ENCODE measurements around the gene ZNF232. TPM values are rescaled to one million over a fixed set of nuclear protein-coding genes. Genes with fewer than 3 reads are reported as not detected.
"Not testable (repeated sequence)": the region's sequence is repeated elsewhere in the genome, so short reads cannot be mapped to it uniquely, and the experiment has no call there.

ZNF232 gene
- total RNA-seq, 1 experiment from 2014 or later: 11.3 TPM

DNA sequence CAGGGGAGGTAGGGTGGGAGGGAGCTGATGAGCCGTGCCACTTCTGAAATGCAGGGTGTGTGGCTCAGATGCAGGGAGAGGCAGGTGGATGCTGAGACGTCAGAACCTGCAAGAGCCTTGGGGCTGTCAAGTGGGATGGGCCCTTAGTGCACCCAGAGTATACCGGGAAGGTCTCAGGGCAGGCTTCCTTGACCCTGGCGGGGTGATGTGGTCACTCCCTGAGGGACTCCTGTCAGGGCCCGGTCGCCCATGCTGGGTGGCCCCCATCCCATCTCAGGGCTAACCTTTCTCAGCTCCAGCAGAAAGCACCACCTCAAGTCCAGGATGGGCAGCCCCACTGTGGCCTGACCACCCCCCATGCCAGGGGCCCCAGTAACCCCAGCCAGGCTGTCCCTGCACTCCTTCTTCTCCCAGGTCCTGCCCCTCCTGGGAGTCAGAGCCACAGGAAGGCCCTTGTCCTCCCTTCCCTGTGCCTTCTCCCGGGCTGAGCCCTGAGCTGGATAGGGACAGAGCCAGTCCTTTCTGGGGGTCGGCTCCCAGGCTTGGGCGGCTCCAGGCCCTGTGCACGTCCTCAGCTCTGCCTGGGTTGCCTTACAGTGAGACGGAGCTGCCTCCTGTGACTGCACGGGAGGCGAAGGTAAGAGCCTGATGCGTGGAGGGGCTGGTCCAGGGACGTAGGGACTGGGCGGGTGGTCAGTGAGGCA lies 20.3 kb upstream of the ZNF232 start:
- H3K36me3 ChIP-seq (ENCODE audit: insufficient read depth, low read length); H3K9ac ChIP-seq (ENCODE audit: low read length); H3K9me2 ChIP-seq (replicated peaks; ENCODE audit: insufficient read depth, low read length); H3K79me2 ChIP-seq (ENCODE audit: low read length); H3K27ac ChIP-seq (ENCODE audit: low read length); H3K27me3 ChIP-seq (ENCODE audit: low read length); H2AFZ ChIP-seq (ENCODE audit: low read length); H3K4me3 ChIP-seq (ENCODE audit: low read length); DNase-seq; H3K9me3 ChIP-seq (ENCODE audit: low read length); H3K4me1 ChIP-seq (ENCODE audit: low read length); H4K20me1 ChIP-seq (ENCODE audit: insufficient read depth, low read depth, low read length); H3K4me2 ChIP-seq (ENCODE audit: low read depth, low read length, poor library complexity, severe bottlenecking): not testable (repeated sequence)

DNA sequence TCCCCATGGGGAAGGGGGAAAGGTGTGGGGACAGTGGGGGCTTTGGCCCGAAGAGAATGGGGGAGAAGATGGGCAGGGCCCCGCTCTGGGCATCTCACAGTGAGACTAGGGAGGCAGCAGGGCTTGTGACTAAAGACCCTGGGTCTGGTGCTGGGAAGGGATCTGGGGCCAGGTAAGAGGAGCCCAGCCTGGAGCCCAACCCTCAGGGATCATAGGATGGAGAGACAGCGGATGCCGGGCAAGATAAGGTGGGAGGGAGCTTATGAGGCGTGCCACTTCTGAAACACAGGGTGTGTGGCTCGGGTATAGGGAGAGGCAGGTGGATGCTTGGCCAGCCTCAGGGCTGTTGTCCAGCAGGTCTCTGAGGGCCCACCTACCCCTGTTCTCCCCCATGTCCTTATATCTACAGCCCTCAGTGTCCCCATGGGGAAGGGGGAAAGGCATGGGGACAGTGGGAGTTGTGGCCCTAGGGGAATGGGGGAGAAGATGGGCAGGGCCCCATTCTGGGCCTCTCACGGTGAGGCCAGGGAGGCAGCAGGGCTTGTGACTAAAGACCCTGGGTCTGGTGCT lies 19.6 kb upstream of the ZNF232 start:
- no peak overlapping the region for H3K4me2 ChIP-seq (ENCODE audit: low read depth, low read length, poor library complexity, severe bottlenecking)
- no peak for DNase-seq
- no peaks in the 10 kb centered on the region for H3K79me2 ChIP-seq (ENCODE audit: low read length)
- no peaks in the 10 kb centered on the region for H3K27me3 ChIP-seq (ENCODE audit: low read length)
- H2AFZ ChIP-seq (ENCODE audit: low read length): no peak overlapping the region
- H3K4me1 ChIP-seq (ENCODE audit: low read length): peaks cover 3% of the 10 kb centered on the region
- H4K20me1 ChIP-seq (ENCODE audit: insufficient read depth, low read depth, low read length): no peaks in the 10 kb centered on the region
- no peaks in the 10 kb centered on the region for H3K9me2 ChIP-seq (replicated peaks; ENCODE audit: insufficient read depth, low read length)
- H3K9me3 ChIP-seq (ENCODE audit: low read length): no peaks in the 10 kb centered on the region
- H3K27ac ChIP-seq (ENCODE audit: low read length): no peak overlapping the region
- H3K9ac ChIP-seq (ENCODE audit: low read length): no peak overlapping the region
- H3K36me3 ChIP-seq (ENCODE audit: insufficient read depth, low read length): no peaks in the 10 kb centered on the region
- no peak overlapping the region for H3K4me3 ChIP-seq (ENCODE audit: low read length)

DNA sequence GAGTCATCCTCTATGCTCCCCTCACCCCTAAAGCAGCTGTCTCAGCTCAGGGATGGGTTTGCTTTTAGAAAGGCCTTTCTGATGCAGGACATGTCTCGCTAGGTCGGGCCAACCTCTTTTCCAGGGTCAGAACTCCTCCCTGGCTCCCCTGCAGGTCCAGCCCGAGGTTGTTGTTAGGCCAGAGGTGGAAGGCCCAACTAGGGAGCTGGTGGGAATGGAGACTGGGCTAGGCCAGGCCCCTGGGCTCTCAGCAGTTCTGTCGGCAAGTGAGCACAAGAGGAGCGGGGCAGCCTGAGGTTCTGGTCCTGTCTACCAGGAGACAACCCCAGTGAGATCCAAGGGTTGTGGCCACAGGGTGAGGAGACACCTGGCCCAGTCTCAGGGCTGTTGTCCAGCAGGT lies 19.0 kb upstream of the ZNF232 start:
- not testable (repeated sequence) for H3K9me3 ChIP-seq (ENCODE audit: low read length); H3K4me1 ChIP-seq (ENCODE audit: low read length); H3K9me2 ChIP-seq (replicated peaks; ENCODE audit: insufficient read depth, low read length); H3K27ac ChIP-seq (ENCODE audit: low read length); H3K36me3 ChIP-seq (ENCODE audit: insufficient read depth, low read length); H3K27me3 ChIP-seq (ENCODE audit: low read length); H3K4me2 ChIP-seq (ENCODE audit: low read depth, low read length, poor library complexity, severe bottlenecking); H4K20me1 ChIP-seq (ENCODE audit: insufficient read depth, low read depth, low read length); H3K9ac ChIP-seq (ENCODE audit: low read length); H3K79me2 ChIP-seq (ENCODE audit: low read length); DNase-seq; H3K4me3 ChIP-seq (ENCODE audit: low read length); H2AFZ ChIP-seq (ENCODE audit: low read length)

GRCh38 chr17:5130261-5130660 lies 18.6 kb upstream of the ZNF232 start:
- not testable (repeated sequence) for H2AFZ ChIP-seq (ENCODE audit: low read length); H3K27me3 ChIP-seq (ENCODE audit: low read length); DNase-seq; H3K4me3 ChIP-seq (ENCODE audit: low read length); H3K36me3 ChIP-seq (ENCODE audit: insufficient read depth, low read length); H3K4me1 ChIP-seq (ENCODE audit: low read length); H3K9me2 ChIP-seq (replicated peaks; ENCODE audit: insufficient read depth, low read length); H3K27ac ChIP-seq (ENCODE audit: low read length); H4K20me1 ChIP-seq (ENCODE audit: insufficient read depth, low read depth, low read length); H3K79me2 ChIP-seq (ENCODE audit: low read length); H3K9me3 ChIP-seq (ENCODE audit: low read length); H3K9ac ChIP-seq (ENCODE audit: low read length); H3K4me2 ChIP-seq (ENCODE audit: low read depth, low read length, poor library complexity, severe bottlenecking)

GRCh38 chr17:5129770-5130169 lies 18.1 kb upstream of the ZNF232 start:
- H2AFZ ChIP-seq (ENCODE audit: low read length); DNase-seq: not testable (repeated sequence)

DNA sequence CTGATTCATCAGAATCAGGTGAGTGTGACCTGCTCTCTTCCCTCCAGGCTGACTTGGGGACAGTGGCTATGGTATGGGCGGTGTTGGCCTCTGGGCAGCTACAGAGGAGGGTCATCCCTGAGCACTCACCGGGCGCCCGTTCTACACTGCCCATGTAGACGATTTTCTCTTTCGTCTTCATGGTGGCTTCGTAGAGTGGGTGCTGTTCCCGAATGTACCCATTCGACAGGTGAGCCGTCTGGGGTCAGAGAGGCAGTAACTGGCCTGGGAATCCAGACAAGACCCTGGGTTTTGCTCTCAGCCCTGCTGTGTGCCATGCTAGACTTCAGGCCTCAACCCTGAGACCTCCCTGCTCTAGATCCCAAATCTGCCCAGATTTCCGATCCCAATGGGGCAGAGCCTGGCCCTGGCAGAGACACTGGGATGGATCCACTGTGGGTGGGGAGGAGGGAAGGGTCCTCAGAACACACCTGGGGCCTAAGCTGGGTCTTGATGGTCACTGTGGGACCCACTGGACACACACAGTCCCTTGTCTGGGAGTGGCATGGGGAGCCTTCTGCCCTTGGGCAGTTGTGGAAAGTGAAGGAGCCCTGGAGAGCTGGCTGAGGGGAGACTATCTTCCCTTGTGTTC lies 17.3 kb upstream of the ZNF232 start:
- Histone ChIP-seq H3K27ac (ENCODE audit: low read length) (no peak overlapping the region), H3K4me3 (ENCODE audit: low read length) (no peak overlapping the region), H3K36me3 (ENCODE audit: insufficient read depth, low read length) (no peaks in the 10 kb centered on the region), H3K9me2 (replicated peaks; ENCODE audit: insufficient read depth, low read length) (no peaks in the 10 kb centered on the region), H3K27me3 (ENCODE audit: low read length) (no peaks in the 10 kb centered on the region), H3K79me2 (ENCODE audit: low read length) (no peaks in the 10 kb centered on the region), H2AFZ (ENCODE audit: low read length) (no peak overlapping the region), H4K20me1 (ENCODE audit: insufficient read depth, low read depth, low read length) (no peaks in the 10 kb centered on the region), H3K9ac (ENCODE audit: low read length) (no peak overlapping the region), H3K4me2 (ENCODE audit: low read depth, low read length, poor library complexity, severe bottlenecking) (no peak overlapping the region), H3K9me3 (ENCODE audit: low read length) (no peaks in the 10 kb centered on the region), H3K4me1 (ENCODE audit: low read length) (no peaks in the 10 kb centered on the region)
- DNase-seq: no peak

More at GRCh38 chr17:5129770-5130169, 18.1 kb upstream of the ZNF232 start:
- H3K4me1 ChIP-seq (ENCODE audit: low read length); H3K27ac ChIP-seq (ENCODE audit: low read length); H3K27me3 ChIP-seq (ENCODE audit: low read length); H3K36me3 ChIP-seq (ENCODE audit: insufficient read depth, low read length); H3K9ac ChIP-seq (ENCODE audit: low read length); H3K9me3 ChIP-seq (ENCODE audit: low read length); H3K4me2 ChIP-seq (ENCODE audit: low read depth, low read length, poor library complexity, severe bottlenecking); H3K79me2 ChIP-seq (ENCODE audit: low read length); H3K4me3 ChIP-seq (ENCODE audit: low read length); H3K9me2 ChIP-seq (replicated peaks; ENCODE audit: insufficient read depth, low read length); H4K20me1 ChIP-seq (ENCODE audit: insufficient read depth, low read depth, low read length): not testable (repeated sequence)

DNA sequence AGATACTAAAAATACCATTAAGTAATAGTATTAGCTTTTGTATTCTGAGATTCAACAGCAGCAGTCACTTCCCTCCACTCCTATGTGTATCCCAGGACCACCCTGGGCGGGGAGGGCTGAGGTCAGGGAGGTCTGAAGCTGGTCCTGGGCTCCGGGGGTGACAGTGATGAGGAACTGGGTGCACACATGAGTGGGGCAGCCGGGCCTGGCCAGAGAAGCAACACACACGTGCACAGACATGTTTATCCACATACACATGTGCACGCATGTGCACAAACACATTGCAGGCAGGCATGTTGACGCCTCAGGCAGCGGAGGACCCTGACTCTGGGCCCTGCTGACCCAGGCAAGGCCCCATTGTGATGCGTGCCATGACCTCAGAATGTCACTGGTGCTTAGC lies 16.7 kb upstream of the ZNF232 start:
- not testable (repeated sequence) for H3K4me1 ChIP-seq (ENCODE audit: low read length); DNase-seq; H3K36me3 ChIP-seq (ENCODE audit: insufficient read depth, low read length); H3K9me2 ChIP-seq (replicated peaks; ENCODE audit: insufficient read depth, low read length); H3K27ac ChIP-seq (ENCODE audit: low read length); H3K4me2 ChIP-seq (ENCODE audit: low read depth, low read length, poor library complexity, severe bottlenecking); H3K79me2 ChIP-seq (ENCODE audit: low read length); H3K9me3 ChIP-seq (ENCODE audit: low read length); H3K27me3 ChIP-seq (ENCODE audit: low read length); H3K4me3 ChIP-seq (ENCODE audit: low read length); H3K9ac ChIP-seq (ENCODE audit: low read length); H2AFZ ChIP-seq (ENCODE audit: low read length); H4K20me1 ChIP-seq (ENCODE audit: insufficient read depth, low read depth, low read length)

DNA sequence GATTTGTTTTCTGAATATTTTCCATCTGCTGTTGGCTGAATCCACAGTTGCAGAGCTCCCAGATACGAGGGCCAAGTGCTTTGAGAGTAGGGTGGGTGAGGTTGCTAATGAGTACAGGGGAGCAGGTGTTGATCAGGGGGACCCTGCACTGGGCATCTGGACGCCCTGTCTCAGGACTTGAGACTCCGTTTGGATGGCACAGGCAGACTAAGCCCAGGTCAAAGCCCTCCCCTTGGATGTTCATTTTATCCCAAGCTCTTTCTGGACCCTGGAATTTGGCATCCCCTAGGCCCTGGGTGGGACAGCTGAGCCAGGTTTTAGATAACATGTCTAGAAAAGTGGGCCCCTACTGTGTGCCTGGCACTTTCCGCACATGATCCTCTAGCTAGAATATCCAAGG lies 16.2 kb upstream of the ZNF232 start:
- Histone ChIP-seq H3K27me3 (ENCODE audit: low read length) (no peaks in the 10 kb centered on the region), H3K79me2 (ENCODE audit: low read length) (no peaks in the 10 kb centered on the region), H3K9me3 (ENCODE audit: low read length) (no peaks in the 10 kb centered on the region), H4K20me1 (ENCODE audit: insufficient read depth, low read depth, low read length) (no peaks in the 10 kb centered on the region), H3K9me2 (replicated peaks; ENCODE audit: insufficient read depth, low read length) (no peaks in the 10 kb centered on the region), H2AFZ (ENCODE audit: low read length) (no peak overlapping the region), H3K27ac (ENCODE audit: low read length) (no peak overlapping the region), H3K4me1 (ENCODE audit: low read length) (no peaks in the 10 kb centered on the region), H3K4me3 (ENCODE audit: low read length) (no peak overlapping the region), H3K9ac (ENCODE audit: low read length) (no peak overlapping the region), H3K36me3 (ENCODE audit: insufficient read depth, low read length) (no peaks in the 10 kb centered on the region), H3K4me2 (ENCODE audit: low read depth, low read length, poor library complexity, severe bottlenecking) (no peak overlapping the region)
- DNase-seq: no peak
